GM23338 (cell line): Measurements from ENCODE around the gene ASPRV1.

Source experiments
- EZH2 ChIP-seq: fragments of 200-600 bp; sonication (generic); IDR thresholded peaks from one replicate; pipeline ENCODE4 v1.8.0; 2017; ENCODE audit warnings: antibody characterized with exemption, mild to moderate bottlenecking, low read depth; ENCODE audit not compliant: unreplicated experiment
- EZH2phosphoT487 ChIP-seq: fragments of 200-600 bp; sonication (generic); IDR thresholded peaks from one replicate; pipeline ENCODE4 v1.8.1; 2018; ENCODE audit warnings: antibody characterized with exemption; ENCODE audit not compliant: unreplicated experiment
- POLR2AphosphoS5 ChIP-seq: IDR thresholded peaks from 2 replicates; pipeline ENCODE4 v1.6.1; 2016; ENCODE audit warnings: antibody characterized with exemption, low read depth
- ZNF331 ChIP-seq: fragments of 250-450 bp; sonication (Bioruptor Pico); IDR thresholded peaks from 2 replicates; pipeline ENCODE4 v1.5.0; 2020; ENCODE audit warnings: low read depth, mild to moderate bottlenecking, moderate library complexity
- TF ChIP-seq, protein P1 (sequence below), 2 experiments: fragments of 200-600 bp in 1 of 2; sonication (generic) in 1 of 2; conservative IDR thresholded peaks; 2 replicates each; pipeline versions ENCODE4 v1.5.1 to v1.6.1; 2016 to 2017; ENCODE audit warnings: antibody characterized with exemption in 2 of 2, low read depth in 2 of 2, mild to moderate bottlenecking in 2 of 2, moderate library complexity in 1 of 2
- TF ChIP-seq, protein P2 (sequence below): IDR thresholded peaks from one replicate; pipeline ENCODE4 v1.6.1; 2018; ENCODE audit warnings: antibody characterized with exemption; ENCODE audit not compliant: unreplicated experiment
- TF ChIP-seq, protein P3 (sequence below): IDR thresholded peaks from 2 replicates; pipeline ENCODE4 v1.6.1; 2016; ENCODE audit warnings: antibody characterized with exemption
- TF ChIP-seq, protein P4 (sequence below): fragments of 250-450 bp; sonication (Bioruptor Pico); IDR thresholded peaks from 2 replicates; pipeline ENCODE4 v1.5.0; 2020; ENCODE audit warnings: mild to moderate bottlenecking, moderate library complexity

DNA sequence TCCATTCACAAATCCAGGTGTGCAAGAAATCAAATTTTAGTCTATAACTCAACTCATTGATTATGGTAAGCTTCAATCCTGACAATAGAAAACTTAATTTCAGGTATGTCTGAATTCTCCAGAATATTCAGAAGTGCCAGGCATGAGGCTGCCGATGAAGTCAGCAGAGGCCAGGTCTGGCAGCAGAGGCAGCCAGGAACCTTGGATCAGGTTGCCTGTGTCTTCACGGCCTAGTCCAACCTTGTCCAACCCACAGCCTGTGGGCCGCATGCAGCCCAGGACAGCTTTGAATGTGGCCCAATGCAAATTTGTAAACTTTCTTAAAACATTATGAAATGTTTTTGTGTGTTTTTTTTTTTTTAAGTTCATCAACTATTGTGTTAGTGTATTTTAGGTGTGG, 46.9 kb upstream of the ASPRV1 start:
- TF ChIP-seq, protein P1, sequence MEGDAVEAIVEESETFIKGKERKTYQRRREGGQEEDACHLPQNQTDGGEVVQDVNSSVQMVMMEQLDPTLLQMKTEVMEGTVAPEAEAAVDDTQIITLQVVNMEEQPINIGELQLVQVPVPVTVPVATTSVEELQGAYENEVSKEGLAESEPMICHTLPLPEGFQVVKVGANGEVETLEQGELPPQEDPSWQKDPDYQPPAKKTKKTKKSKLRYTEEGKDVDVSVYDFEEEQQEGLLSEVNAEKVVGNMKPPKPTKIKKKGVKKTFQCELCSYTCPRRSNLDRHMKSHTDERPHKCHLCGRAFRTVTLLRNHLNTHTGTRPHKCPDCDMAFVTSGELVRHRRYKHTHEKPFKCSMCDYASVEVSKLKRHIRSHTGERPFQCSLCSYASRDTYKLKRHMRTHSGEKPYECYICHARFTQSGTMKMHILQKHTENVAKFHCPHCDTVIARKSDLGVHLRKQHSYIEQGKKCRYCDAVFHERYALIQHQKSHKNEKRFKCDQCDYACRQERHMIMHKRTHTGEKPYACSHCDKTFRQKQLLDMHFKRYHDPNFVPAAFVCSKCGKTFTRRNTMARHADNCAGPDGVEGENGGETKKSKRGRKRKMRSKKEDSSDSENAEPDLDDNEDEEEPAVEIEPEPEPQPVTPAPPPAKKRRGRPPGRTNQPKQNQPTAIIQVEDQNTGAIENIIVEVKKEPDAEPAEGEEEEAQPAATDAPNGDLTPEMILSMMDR (conservative IDR thresholded peaks at IDR 0.05; ENCODE audit: low read depth in 2 of 2), result no peak
- TF ChIP-seq, protein P2, sequence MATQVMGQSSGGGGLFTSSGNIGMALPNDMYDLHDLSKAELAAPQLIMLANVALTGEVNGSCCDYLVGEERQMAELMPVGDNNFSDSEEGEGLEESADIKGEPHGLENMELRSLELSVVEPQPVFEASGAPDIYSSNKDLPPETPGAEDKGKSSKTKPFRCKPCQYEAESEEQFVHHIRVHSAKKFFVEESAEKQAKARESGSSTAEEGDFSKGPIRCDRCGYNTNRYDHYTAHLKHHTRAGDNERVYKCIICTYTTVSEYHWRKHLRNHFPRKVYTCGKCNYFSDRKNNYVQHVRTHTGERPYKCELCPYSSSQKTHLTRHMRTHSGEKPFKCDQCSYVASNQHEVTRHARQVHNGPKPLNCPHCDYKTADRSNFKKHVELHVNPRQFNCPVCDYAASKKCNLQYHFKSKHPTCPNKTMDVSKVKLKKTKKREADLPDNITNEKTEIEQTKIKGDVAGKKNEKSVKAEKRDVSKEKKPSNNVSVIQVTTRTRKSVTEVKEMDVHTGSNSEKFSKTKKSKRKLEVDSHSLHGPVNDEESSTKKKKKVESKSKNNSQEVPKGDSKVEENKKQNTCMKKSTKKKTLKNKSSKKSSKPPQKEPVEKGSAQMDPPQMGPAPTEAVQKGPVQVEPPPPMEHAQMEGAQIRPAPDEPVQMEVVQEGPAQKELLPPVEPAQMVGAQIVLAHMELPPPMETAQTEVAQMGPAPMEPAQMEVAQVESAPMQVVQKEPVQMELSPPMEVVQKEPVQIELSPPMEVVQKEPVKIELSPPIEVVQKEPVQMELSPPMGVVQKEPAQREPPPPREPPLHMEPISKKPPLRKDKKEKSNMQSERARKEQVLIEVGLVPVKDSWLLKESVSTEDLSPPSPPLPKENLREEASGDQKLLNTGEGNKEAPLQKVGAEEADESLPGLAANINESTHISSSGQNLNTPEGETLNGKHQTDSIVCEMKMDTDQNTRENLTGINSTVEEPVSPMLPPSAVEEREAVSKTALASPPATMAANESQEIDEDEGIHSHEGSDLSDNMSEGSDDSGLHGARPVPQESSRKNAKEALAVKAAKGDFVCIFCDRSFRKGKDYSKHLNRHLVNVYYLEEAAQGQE, result no peak
- TF ChIP-seq ZNF331 (CRISPR knock-in tag) (no peak), EZH2phosphoT487 (no peak), EZH2 (no peak), POLR2AphosphoS5 (no peak)
- TF ChIP-seq, protein P3, sequence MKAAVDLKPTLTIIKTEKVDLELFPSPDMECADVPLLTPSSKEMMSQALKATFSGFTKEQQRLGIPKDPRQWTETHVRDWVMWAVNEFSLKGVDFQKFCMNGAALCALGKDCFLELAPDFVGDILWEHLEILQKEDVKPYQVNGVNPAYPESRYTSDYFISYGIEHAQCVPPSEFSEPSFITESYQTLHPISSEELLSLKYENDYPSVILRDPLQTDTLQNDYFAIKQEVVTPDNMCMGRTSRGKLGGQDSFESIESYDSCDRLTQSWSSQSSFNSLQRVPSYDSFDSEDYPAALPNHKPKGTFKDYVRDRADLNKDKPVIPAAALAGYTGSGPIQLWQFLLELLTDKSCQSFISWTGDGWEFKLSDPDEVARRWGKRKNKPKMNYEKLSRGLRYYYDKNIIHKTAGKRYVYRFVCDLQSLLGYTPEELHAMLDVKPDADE, result no peak
- TF ChIP-seq, protein P4, sequence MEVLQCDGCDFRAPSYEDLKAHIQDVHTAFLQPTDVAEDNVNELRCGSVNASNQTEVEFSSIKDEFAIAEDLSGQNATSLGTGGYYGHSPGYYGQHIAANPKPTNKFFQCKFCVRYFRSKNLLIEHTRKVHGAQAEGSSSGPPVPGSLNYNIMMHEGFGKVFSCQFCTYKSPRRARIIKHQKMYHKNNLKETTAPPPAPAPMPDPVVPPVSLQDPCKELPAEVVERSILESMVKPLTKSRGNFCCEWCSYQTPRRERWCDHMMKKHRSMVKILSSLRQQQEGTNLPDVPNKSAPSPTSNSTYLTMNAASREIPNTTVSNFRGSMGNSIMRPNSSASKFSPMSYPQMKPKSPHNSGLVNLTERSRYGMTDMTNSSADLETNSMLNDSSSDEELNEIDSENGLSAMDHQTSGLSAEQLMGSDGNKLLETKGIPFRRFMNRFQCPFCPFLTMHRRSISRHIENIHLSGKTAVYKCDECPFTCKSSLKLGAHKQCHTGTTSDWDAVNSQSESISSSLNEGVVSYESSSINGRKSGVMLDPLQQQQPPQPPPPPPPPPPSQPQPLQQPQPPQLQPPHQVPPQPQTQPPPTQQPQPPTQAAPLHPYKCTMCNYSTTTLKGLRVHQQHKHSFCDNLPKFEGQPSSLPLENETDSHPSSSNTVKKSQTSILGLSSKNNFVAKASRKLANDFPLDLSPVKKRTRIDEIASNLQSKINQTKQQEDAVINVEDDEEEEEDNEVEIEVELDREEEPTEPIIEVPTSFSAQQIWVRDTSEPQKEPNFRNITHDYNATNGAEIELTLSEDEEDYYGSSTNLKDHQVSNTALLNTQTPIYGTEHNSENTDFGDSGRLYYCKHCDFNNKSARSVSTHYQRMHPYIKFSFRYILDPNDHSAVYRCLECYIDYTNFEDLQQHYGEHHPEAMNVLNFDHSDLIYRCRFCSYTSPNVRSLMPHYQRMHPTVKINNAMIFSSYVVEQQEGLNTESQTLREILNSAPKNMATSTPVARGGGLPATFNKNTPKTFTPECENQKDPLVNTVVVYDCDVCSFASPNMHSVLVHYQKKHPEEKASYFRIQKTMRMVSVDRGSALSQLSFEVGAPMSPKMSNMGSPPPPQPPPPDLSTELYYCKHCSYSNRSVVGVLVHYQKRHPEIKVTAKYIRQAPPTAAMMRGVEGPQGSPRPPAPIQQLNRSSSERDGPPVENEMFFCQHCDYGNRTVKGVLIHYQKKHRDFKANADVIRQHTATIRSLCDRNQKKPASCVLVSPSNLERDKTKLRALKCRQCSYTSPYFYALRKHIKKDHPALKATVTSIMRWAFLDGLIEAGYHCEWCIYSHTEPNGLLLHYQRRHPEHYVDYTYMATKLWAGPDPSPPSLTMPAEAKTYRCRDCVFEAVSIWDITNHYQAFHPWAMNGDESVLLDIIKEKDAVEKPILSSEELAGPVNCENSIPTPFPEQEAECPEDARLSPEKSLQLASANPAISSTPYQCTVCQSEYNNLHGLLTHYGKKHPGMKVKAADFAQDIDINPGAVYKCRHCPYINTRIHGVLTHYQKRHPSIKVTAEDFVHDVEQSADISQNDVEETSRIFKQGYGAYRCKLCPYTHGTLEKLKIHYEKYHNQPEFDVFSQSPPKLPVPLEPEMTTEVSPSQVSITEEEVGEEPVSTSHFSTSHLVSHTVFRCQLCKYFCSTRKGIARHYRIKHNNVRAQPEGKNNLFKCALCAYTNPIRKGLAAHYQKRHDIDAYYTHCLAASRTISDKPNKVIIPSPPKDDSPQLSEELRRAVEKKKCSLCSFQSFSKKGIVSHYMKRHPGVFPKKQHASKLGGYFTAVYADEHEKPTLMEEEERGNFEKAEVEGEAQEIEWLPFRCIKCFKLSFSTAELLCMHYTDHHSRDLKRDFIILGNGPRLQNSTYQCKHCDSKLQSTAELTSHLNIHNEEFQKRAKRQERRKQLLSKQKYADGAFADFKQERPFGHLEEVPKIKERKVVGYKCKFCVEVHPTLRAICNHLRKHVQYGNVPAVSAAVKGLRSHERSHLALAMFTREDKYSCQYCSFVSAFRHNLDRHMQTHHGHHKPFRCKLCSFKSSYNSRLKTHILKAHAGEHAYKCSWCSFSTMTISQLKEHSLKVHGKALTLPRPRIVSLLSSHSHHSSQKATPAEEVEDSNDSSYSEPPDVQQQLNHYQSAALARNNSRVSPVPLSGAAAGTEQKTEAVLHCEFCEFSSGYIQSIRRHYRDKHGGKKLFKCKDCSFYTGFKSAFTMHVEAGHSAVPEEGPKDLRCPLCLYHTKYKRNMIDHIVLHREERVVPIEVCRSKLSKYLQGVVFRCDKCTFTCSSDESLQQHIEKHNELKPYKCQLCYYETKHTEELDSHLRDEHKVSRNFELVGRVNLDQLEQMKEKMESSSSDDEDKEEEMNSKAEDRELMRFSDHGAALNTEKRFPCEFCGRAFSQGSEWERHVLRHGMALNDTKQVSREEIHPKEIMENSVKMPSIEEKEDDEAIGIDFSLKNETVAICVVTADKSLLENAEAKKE (CRISPR knock-in tag), result no peak
